ENCODE data around the gene GRIN2B. TPM values are rescaled to one million over a fixed set of nuclear protein-coding genes. Genes with fewer than 3 reads are reported as not detected.

The GRIN2B gene
- total RNA-seq, 2 experiments from 2014 or later = not detected

- peaks cover 30% of the 10 kb centered on the region for H3K27me3 Mint-ChIP-seq
- DNase-seq (no peak), ATAC-seq (no peak)
- H3K9me3 Mint-ChIP-seq (ENCODE audit: low read depth) = no peaks in the 10 kb centered on the region
- CTCF ChIA-PET = no interaction called here
- no peak overlapping the region for H3K27ac Mint-ChIP-seq
- no peaks in the 10 kb centered on the region for H3K36me3 Mint-ChIP-seq
- H3K4me1 Mint-ChIP-seq = no peaks in the 10 kb centered on the region
- no peak overlapping the region for H3K4me3 Mint-ChIP-seq
Observed at GRCh38 chr12:13976028-13976584, 5.3 kb downstream of the GRIN2B start.

GRCh38 chr12:13973996-13974395 is 7.4 kb downstream of the GRIN2B start:
- DNase-seq (no peak), ATAC-seq (no peak)
- Mint-ChIP-seq H3K27me3 (peaks cover 13% of the 10 kb centered on the region), H3K4me3 (no peak overlapping the region), H3K9me3 (ENCODE audit: low read depth) (no peaks in the 10 kb centered on the region), H3K27ac (no peak overlapping the region), H3K4me1 (no peaks in the 10 kb centered on the region), H3K36me3 (no peaks in the 10 kb centered on the region)
- CTCF ChIA-PET = no interaction called here

GRCh38 chr12:13970803-13971202 is 10.6 kb downstream of the GRIN2B start:
- H3K27me3 Mint-ChIP-seq = peaks cover 5% of the 10 kb centered on the region
- H3K4me1 Mint-ChIP-seq = no peaks in the 10 kb centered on the region
- no peaks in the 10 kb centered on the region for H3K36me3 Mint-ChIP-seq
- no peak overlapping the region for H3K4me3 Mint-ChIP-seq
- H3K27ac Mint-ChIP-seq = no peak overlapping the region
- no peak for ATAC-seq
- H3K9me3 Mint-ChIP-seq (ENCODE audit: low read depth) = no peaks in the 10 kb centered on the region
- no peak for DNase-seq
- CTCF ChIA-PET = no interaction called here

- DNase-seq = no peak
- no peak overlapping the region for H3K4me3 Mint-ChIP-seq
- no peaks in the 10 kb centered on the region for H3K36me3 Mint-ChIP-seq
- no peaks in the 10 kb centered on the region for H3K4me1 Mint-ChIP-seq
- no peak for ATAC-seq
- CTCF ChIA-PET = no interaction called here
- H3K27ac Mint-ChIP-seq = no peak overlapping the region
- peaks cover 4% of the 10 kb centered on the region for H3K27me3 Mint-ChIP-seq
- no peaks in the 10 kb centered on the region for H3K9me3 Mint-ChIP-seq (ENCODE audit: low read depth)
Observed at GRCh38 chr12:13968281-13968680, 13.1 kb downstream of the GRIN2B start.

- Mint-ChIP-seq H3K4me3 (no peak overlapping the region), H3K27me3 (peaks cover 6% of the 10 kb centered on the region), H3K4me1 (no peaks in the 10 kb centered on the region), H3K9me3 (ENCODE audit: low read depth) (no peaks in the 10 kb centered on the region), H3K27ac (no peak overlapping the region), H3K36me3 (no peaks in the 10 kb centered on the region)
- CTCF ChIA-PET = no interaction called here
- ATAC-seq = no peak
- DNase-seq = no peak
Observed at GRCh38 chr12:13964666-13965065, 16.7 kb downstream of the GRIN2B start.

- ATAC-seq (no peak), DNase-seq (no peak)
- Mint-ChIP-seq H3K36me3 (no peaks in the 10 kb centered on the region), H3K27me3 (peaks cover 10% of the 10 kb centered on the region), H3K27ac (no peak overlapping the region), H3K4me1 (no peaks in the 10 kb centered on the region), H3K9me3 (ENCODE audit: low read depth) (no peaks in the 10 kb centered on the region), H3K4me3 (no peak overlapping the region)
- CTCF ChIA-PET = interaction anchor here (1.4 kb wide), 1 partner anchor 11 kb away, joined by 4 read pairs; no protein-coding TSS in a partner anchor
Observed at GRCh38 chr12:13962699-13963098, 18.7 kb downstream of the GRIN2B start.

GRCh38 chr12:13961971-13962370 is 19.4 kb downstream of the GRIN2B start:
- Mint-ChIP-seq H3K27ac (no peak overlapping the region), H3K4me1 (no peaks in the 10 kb centered on the region), H3K4me3 (no peak overlapping the region), H3K36me3 (no peaks in the 10 kb centered on the region), H3K27me3 (peaks cover 10% of the 10 kb centered on the region), H3K9me3 (ENCODE audit: low read depth) (no peaks in the 10 kb centered on the region)
- CTCF ChIA-PET = no interaction called here
- no peak for DNase-seq
- ATAC-seq = no peak

- H3K27me3 Mint-ChIP-seq = peaks cover 7% of the 10 kb centered on the region
- H3K9me3 Mint-ChIP-seq (ENCODE audit: low read depth) = no peaks in the 10 kb centered on the region
- no peak overlapping the region for H3K27ac Mint-ChIP-seq
- DNase-seq (no peak), ATAC-seq (no peak)
- no peaks in the 10 kb centered on the region for H3K4me1 Mint-ChIP-seq
- H3K4me3 Mint-ChIP-seq = no peak overlapping the region
- CTCF ChIA-PET = no interaction called here
- no peaks in the 10 kb centered on the region for H3K36me3 Mint-ChIP-seq
Observed at GRCh38 chr12:13959131-13959723, 22.2 kb downstream of the GRIN2B start.

GRCh38 chr12:13957576-13957975 is 23.8 kb downstream of the GRIN2B start:
- Mint-ChIP-seq H3K4me1 (no peaks in the 10 kb centered on the region), H3K27ac (no peak overlapping the region), H3K9me3 (ENCODE audit: low read depth) (no peaks in the 10 kb centered on the region), H3K4me3 (no peak overlapping the region), H3K36me3 (no peaks in the 10 kb centered on the region), H3K27me3 (peaks cover 7% of the 10 kb centered on the region)
- ATAC-seq (no peak), DNase-seq (no peak)
- CTCF ChIA-PET = no interaction called here

GRCh38 chr12:13956060-13956590 is 25.3 kb downstream of the GRIN2B start:
- DNase-seq (no peak), ATAC-seq (no peak)
- Mint-ChIP-seq H3K9me3 (ENCODE audit: low read depth) (no peaks in the 10 kb centered on the region), H3K27me3 (peaks cover 6% of the 10 kb centered on the region), H3K4me1 (no peaks in the 10 kb centered on the region), H3K36me3 (no peaks in the 10 kb centered on the region), H3K27ac (no peak overlapping the region), H3K4me3 (no peak overlapping the region)
- CTCF ChIA-PET = no interaction called here

GRCh38 chr12:13952096-13952495 is 29.3 kb downstream of the GRIN2B start:
- Mint-ChIP-seq H3K9me3 (ENCODE audit: low read depth) (no peaks in the 10 kb centered on the region), H3K36me3 (no peaks in the 10 kb centered on the region), H3K27ac (no peak overlapping the region), H3K27me3 (no peaks in the 10 kb centered on the region), H3K4me3 (no peak overlapping the region), H3K4me1 (no peaks in the 10 kb centered on the region)
- ATAC-seq (no peak), DNase-seq (no peak)
- CTCF ChIA-PET = interaction anchor here (1.4 kb wide), 1 partner anchor 11 kb away, joined by 4 read pairs; no protein-coding TSS in a partner anchor

GRCh38 chr12:13950502-13950901 is 30.9 kb downstream of the GRIN2B start:
- CTCF ChIA-PET = no interaction called here
- H3K9me3 Mint-ChIP-seq (ENCODE audit: low read depth) = no peaks in the 10 kb centered on the region

GRCh38 chr12:13948621-13949020 is 32.8 kb downstream of the GRIN2B start:
- ATAC-seq (no peak), DNase-seq (no peak)
- no peak overlapping the region for H3K27ac Mint-ChIP-seq
- H3K27me3 Mint-ChIP-seq = peaks cover 1% of the 10 kb centered on the region
- H3K36me3 Mint-ChIP-seq = no peaks in the 10 kb centered on the region
- no peaks in the 10 kb centered on the region for H3K9me3 Mint-ChIP-seq (ENCODE audit: low read depth)
- CTCF ChIA-PET = no interaction called here
- H3K4me3 Mint-ChIP-seq = no peak overlapping the region
- no peaks in the 10 kb centered on the region for H3K4me1 Mint-ChIP-seq

More at GRCh38 chr12:13950502-13950901, 30.9 kb downstream of the GRIN2B start:
- Mint-ChIP-seq H3K36me3 (no peaks in the 10 kb centered on the region), H3K4me1 (no peaks in the 10 kb centered on the region), H3K27ac (no peak overlapping the region), H3K27me3 (no peaks in the 10 kb centered on the region), H3K4me3 (no peak overlapping the region)
- ATAC-seq (no peak), DNase-seq (no peak)

- H3K4me1 Mint-ChIP-seq = no peaks in the 10 kb centered on the region
- CTCF ChIA-PET = no interaction called here
- H3K4me3 Mint-ChIP-seq = no peak overlapping the region
- no peaks in the 10 kb centered on the region for H3K36me3 Mint-ChIP-seq
- H3K27ac Mint-ChIP-seq = no peak overlapping the region
- no peaks in the 10 kb centered on the region for H3K9me3 Mint-ChIP-seq (ENCODE audit: low read depth)
- DNase-seq (no peak), ATAC-seq (no peak)
- H3K27me3 Mint-ChIP-seq = peaks cover 5% of the 10 kb centered on the region
Observed at GRCh38 chr12:13947276-13947946, 34.0 kb downstream of the GRIN2B start.

All from activated CD8-positive, alpha-beta memory T cell treated with anti-CD3 and anti-CD28 coated beads, Interleukin-2, amount 10 ng/mL, durations not matched to agents 7 days and 5 days (primary cell).